Activated CD8-positive, alpha-beta T cell treated with anti-CD3 and anti-CD28 coated beads, Interleukin-2, amount 10 ng/mL, durations not matched to agents 7 days and 5 days (primary cell): ENCODE results near the gene PTPN3. TPM values are rescaled to one million over a fixed set of nuclear protein-coding genes. Genes with fewer than 3 reads are reported as not detected.

Experiments used
- ATAC-seq: fragments of 150-1000 bp; cut with Tn5 transposase; one replicate; pipeline ENCODE4 v1.10.0; 2021; ENCODE audit warnings: moderate library complexity
- CTCF ChIA-PET: fragments of 350-600 bp; sonication (Branson Sonifier 250); formaldehyde crosslinking; loops from one replicate; lab custom pipeline; 2021; ENCODE audit warnings: antibody characterized with exemption; lab: Charles Lee
- POLR2A ChIA-PET: fragments of 350-600 bp; sonication (Branson Sonifier 250); formaldehyde crosslinking; loops from one replicate; lab custom pipeline; 2021; ENCODE audit warnings: antibody characterized with exemption; lab: Charles Lee
- DNase-seq: peaks from one replicate; pipeline ENCODE4 v3.0.0-alpha.2; 2020
- H3K27ac Mint-ChIP-seq: one replicate; pipeline ENCODE4 v1.8.0; 2021; ENCODE audit warnings: mild to moderate bottlenecking, mixed read lengths
- H3K27me3 Mint-ChIP-seq: one replicate; pipeline ENCODE4 v1.8.0; 2021; ENCODE audit warnings: low read depth, mixed read lengths
- H3K36me3 Mint-ChIP-seq: one replicate; pipeline ENCODE4 v1.8.0; 2021; ENCODE audit warnings: low read depth, mixed read lengths
- H3K4me1 Mint-ChIP-seq: one replicate; pipeline ENCODE4 v1.8.0; 2021; ENCODE audit warnings: low read depth, mixed read lengths
- H3K4me3 Mint-ChIP-seq: one replicate; pipeline ENCODE4 v1.8.0; 2021; ENCODE audit warnings: mild to moderate bottlenecking, mixed read lengths
- H3K9me3 Mint-ChIP-seq: one replicate; pipeline ENCODE4 v1.8.0; 2022; ENCODE audit warnings: mixed read lengths; ENCODE audit not compliant: insufficient read depth
- total RNA-seq, 2 experiments: library from RNA; stranded (reverse); gene quantifications; one replicate each; pipeline ENCODE4 v1.2.3, GENCODE V29; 2021

The PTPN3 gene
- total RNA-seq, 2 experiments from 2014 or later: 0.03 TPM; not detected in 1

DNA sequence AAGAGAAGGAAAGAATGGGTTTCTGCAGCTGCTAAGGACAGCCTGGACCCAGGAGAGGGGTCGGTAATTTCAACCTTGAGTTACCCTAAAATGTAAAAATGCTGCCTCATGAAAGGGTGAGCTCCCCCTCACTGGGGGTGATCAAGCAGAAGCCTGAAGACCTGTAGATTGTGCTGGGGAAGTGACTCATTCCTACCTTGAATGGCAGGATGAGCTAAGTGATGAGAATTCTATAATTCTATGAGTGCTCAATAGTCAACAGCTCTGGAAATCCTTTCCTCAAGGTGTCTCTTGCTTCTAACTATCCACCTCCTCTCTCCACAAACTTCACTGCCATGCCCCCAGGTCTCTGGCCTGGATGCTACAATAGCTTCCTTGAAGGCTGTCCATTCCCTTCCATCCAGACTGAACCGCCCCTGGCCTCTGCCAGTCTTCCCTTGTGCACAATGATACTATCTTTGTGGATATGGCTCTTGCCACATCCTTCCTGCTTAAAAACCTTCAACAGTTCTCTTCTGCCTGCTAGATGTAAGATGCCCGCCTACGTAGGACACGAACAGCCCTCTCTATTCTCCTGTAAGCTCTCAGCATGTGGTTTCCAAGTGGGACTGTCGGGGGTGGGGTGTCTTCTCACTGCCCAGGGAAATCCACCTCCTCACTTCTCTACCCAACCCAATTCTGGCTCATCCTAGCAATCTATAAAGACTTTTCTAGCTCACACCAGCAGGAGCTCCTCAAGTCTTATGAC lies 50.6 kb downstream of the PTPN3 start:
- H3K9me3 Mint-ChIP-seq: no peaks in the 10 kb centered on the region
- CTCF ChIA-PET: interaction anchor here (1.0 to 5.7 kb wide), 7 partner anchors 10 to 37 kb away, joined by 3 to 70 read pairs (median 4); no protein-coding TSS in a partner anchor
- DNase-seq (peak; percentile 33), ATAC-seq (peak; percentile 73)
- peaks cover 21% of the 10 kb centered on the region for H3K4me1 Mint-ChIP-seq
- H3K36me3 Mint-ChIP-seq: no peaks in the 10 kb centered on the region
- peaks cover 21% of the 10 kb centered on the region for H3K27me3 Mint-ChIP-seq
- peak overlapping the region; percentile 37 for H3K27ac Mint-ChIP-seq
- POLR2A ChIA-PET: interaction anchor here (1.1 kb wide), 1 partner anchor 30 kb away, joined by 3 read pairs; no protein-coding TSS in a partner anchor
- no peak overlapping the region for H3K4me3 Mint-ChIP-seq

DNA sequence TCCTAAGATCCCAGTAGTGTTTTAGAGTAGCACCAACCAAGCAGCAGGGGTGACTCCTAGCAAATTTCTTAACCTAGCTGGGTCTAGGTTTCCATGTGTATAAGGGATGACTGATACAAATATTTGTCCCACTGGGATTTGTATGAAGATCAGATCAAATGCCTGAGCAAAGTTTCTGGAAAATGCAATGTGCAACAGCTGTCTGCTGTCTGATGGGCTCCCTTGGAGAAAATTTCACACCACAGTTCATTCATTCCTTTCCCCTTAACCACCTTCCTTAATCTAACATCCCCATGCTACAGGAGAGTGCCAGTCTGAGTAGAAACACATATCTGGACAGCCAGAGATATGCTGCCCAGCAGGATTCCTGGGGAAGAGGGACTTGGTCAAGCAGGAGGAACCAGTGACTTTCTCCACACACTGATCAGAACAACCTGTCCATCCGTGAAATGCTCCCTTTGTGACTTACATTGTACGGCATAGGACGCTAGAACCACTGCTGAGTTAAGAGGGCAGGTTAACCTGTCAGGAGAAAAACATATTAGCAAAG lies 53.3 kb downstream of the PTPN3 start:
- H3K9me3 Mint-ChIP-seq: no peaks in the 10 kb centered on the region
- ChIA-PET CTCF (interaction anchor here (6.6 kb wide), 1 partner anchor 23 kb away, joined by 206 read pairs; no protein-coding TSS in a partner anchor), POLR2A (no interaction called here)
- peaks cover 36% of the 10 kb centered on the region for H3K4me1 Mint-ChIP-seq
- H3K27ac Mint-ChIP-seq: no peak overlapping the region
- H3K27me3 Mint-ChIP-seq: peaks cover 15% of the 10 kb centered on the region
- H3K4me3 Mint-ChIP-seq: no peak overlapping the region
- ATAC-seq: no peak
- DNase-seq: no peak
- no peaks in the 10 kb centered on the region for H3K36me3 Mint-ChIP-seq

GRCh38 chr9:109442716-109443115 lies 55.4 kb downstream of the PTPN3 start:
- DNase-seq: no peak

GRCh38 chr9:109441296-109441695 lies 56.8 kb downstream of the PTPN3 start:
- Mint-ChIP-seq H3K36me3 (no peaks in the 10 kb centered on the region), H3K9me3 (no peaks in the 10 kb centered on the region), H3K4me3 (no peak overlapping the region), H3K27ac (no peak overlapping the region), H3K4me1 (peaks cover 24% of the 10 kb centered on the region), H3K27me3 (peaks cover 26% of the 10 kb centered on the region)
- DNase-seq (no peak), ATAC-seq (no peak)
- ChIA-PET POLR2A (interaction anchor here (1.4 to 1.5 kb wide), 2 partner anchors 29 to 30 kb away, joined by 4 to 6 read pairs; no protein-coding TSS in a partner anchor), CTCF (interaction anchor here (1.1 to 6.6 kb wide), 14 partner anchors 9 to 41 kb away, joined by 3 to 206 read pairs (median 8); no protein-coding TSS in a partner anchor)

More at GRCh38 chr9:109442716-109443115, 55.4 kb downstream of the PTPN3 start:
- Mint-ChIP-seq H3K4me3 (no peak overlapping the region), H3K36me3 (no peaks in the 10 kb centered on the region), H3K27ac (no peak overlapping the region), H3K9me3 (no peaks in the 10 kb centered on the region), H3K27me3 (peaks cover 26% of the 10 kb centered on the region), H3K4me1 (peaks cover 35% of the 10 kb centered on the region)
- ChIA-PET POLR2A (no interaction called here), CTCF (interaction anchor here (1.0 to 6.6 kb wide), 3 partner anchors 11 to 25 kb away, joined by 3 to 206 read pairs (median 14); no protein-coding TSS in a partner anchor)
- ATAC-seq: no peak

- ATAC-seq (peak; percentile 95), DNase-seq (peak; percentile 76)
- no peaks in the 10 kb centered on the region for H3K36me3 Mint-ChIP-seq
- H3K4me3 Mint-ChIP-seq: no peak overlapping the region
- H3K27ac Mint-ChIP-seq: no peak overlapping the region
- peaks cover 24% of the 10 kb centered on the region for H3K4me1 Mint-ChIP-seq
- ChIA-PET POLR2A (interaction anchor here (0.8 to 1.5 kb wide), 3 partner anchors 29 to 123 kb away, joined by 4 to 6 read pairs (median 4); no protein-coding TSS in a partner anchor), CTCF (interaction anchor here (0.7 to 6.6 kb wide), 18 partner anchors 9 to 774 kb away, joined by 3 to 206 read pairs (median 8); no protein-coding TSS in a partner anchor)
- no peaks in the 10 kb centered on the region for H3K9me3 Mint-ChIP-seq
- peaks cover 28% of the 10 kb centered on the region for H3K27me3 Mint-ChIP-seq
Observed at GRCh38 chr9:109440797-109441287, 57.3 kb downstream of the PTPN3 start.

- Mint-ChIP-seq H3K27ac (no peak overlapping the region), H3K36me3 (no peaks in the 10 kb centered on the region), H3K4me1 (peaks cover 24% of the 10 kb centered on the region), H3K4me3 (no peak overlapping the region), H3K9me3 (no peaks in the 10 kb centered on the region), H3K27me3 (peaks cover 27% of the 10 kb centered on the region)
- POLR2A ChIA-PET: interaction anchor here (0.8 to 1.5 kb wide), 3 partner anchors 28 to 122 kb away, joined by 4 to 6 read pairs (median 4); no protein-coding TSS in a partner anchor
- DNase-seq (no peak), ATAC-seq (peak; percentile 17)
- CTCF ChIA-PET: interaction anchor here (0.6 to 6.6 kb wide), 20 partner anchors 9 to 775 kb away, joined by 3 to 206 read pairs (median 6); no protein-coding TSS in a partner anchor
Observed at GRCh38 chr9:109440117-109440515, 58.0 kb downstream of the PTPN3 start.

DNA sequence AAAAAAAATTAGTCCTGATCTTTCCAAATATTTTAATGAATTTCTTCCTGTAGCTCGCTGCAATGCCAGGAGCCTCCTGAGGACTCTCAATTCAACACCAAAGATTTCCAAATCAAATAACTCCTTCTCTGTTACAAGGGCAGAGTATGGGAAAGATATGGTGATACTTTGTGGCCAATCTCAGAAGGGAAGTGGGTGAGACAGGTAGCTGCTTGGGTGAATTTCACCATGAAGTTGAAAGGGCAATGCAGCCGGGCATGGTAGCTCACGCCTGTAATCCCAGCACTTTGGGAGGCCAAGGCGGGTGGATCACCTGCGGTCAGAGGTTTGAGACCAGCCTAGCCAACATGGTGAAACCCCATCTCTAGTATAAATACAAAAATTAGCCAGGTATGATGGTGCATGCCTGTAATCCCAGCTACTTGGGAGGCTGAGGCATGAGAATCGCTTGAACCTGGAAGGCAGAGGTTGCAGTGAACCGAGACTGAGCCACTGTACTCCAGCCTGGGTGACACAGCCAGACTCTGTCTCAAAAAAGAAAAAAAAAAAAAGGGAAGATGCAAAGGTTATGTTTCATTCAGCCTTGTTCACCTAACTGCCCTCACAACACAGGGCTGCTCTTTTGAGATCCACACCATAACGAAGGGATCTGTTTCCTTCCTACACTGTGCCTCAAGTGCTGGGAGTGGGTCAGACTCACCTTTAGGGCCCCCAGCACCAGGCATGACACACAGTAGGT lies 58.6 kb downstream of the PTPN3 start:
- no peak for ATAC-seq
- H3K36me3 Mint-ChIP-seq: no peaks in the 10 kb centered on the region

GRCh38 chr9:109437286-109437685 lies 60.8 kb downstream of the PTPN3 start:
- H3K4me1 Mint-ChIP-seq: peaks cover 24% of the 10 kb centered on the region
- ATAC-seq (no peak), DNase-seq (no peak)
- no peaks in the 10 kb centered on the region for H3K36me3 Mint-ChIP-seq
- H3K9me3 Mint-ChIP-seq: no peaks in the 10 kb centered on the region
- H3K27me3 Mint-ChIP-seq: peaks cover 23% of the 10 kb centered on the region
- H3K27ac Mint-ChIP-seq: no peak overlapping the region
- no peak overlapping the region for H3K4me3 Mint-ChIP-seq
- POLR2A ChIA-PET: no interaction called here
- CTCF ChIA-PET: interaction anchor here (1.2 to 1.7 kb wide), 2 partner anchors 31 to 33 kb away, joined by 4 to 6 read pairs; no protein-coding TSS in a partner anchor

More for the DNA sequence above, 58.6 kb downstream of the PTPN3 start:
- Mint-ChIP-seq H3K9me3 (no peaks in the 10 kb centered on the region), H3K27me3 (peaks cover 23% of the 10 kb centered on the region), H3K4me1 (peaks cover 24% of the 10 kb centered on the region), H3K27ac (no peak overlapping the region), H3K4me3 (no peak overlapping the region)
- CTCF ChIA-PET: interaction anchor here (0.6 to 6.6 kb wide), 9 partner anchors 11 to 523 kb away, joined by 3 to 206 read pairs (median 9); no protein-coding TSS in a partner anchor
- POLR2A ChIA-PET: no interaction called here
- DNase-seq: no peak

DNA sequence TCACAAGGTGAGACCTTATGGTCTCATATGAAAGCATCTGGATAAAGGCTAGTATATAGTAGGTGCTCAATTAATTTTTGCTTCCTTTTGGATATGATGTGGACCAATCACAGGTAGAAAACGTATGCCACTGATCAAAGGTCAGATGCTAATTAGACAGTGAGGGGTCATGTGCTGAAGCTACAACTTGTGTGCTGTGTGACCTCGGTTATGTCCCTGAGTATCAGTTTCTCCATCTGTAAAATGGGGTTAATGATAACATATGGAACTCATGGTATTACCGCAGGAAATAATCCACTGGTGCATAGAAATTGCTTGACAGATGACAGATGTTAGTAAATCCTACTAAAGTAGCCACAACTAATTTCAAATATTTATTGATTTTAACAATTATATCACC lies 62.0 kb downstream of the PTPN3 start:
- ChIA-PET POLR2A (no interaction called here), CTCF (interaction anchor here (1.6 kb wide), 2 partner anchors 30 to 34 kb away, joined by 4 to 6 read pairs; no protein-coding TSS in a partner anchor)
- Mint-ChIP-seq H3K4me3 (no peak overlapping the region), H3K4me1 (peaks cover 20% of the 10 kb centered on the region), H3K27ac (no peak overlapping the region), H3K9me3 (no peaks in the 10 kb centered on the region), H3K36me3 (no peaks in the 10 kb centered on the region), H3K27me3 (peaks cover 23% of the 10 kb centered on the region)
- DNase-seq: no peak
- ATAC-seq: no peak

- CTCF ChIA-PET: no interaction called here
- Mint-ChIP-seq H3K4me1 (no peaks in the 10 kb centered on the region), H3K27ac (no peak overlapping the region), H3K36me3 (no peaks in the 10 kb centered on the region), H3K4me3 (no peak overlapping the region), H3K9me3 (no peaks in the 10 kb centered on the region), H3K27me3 (peaks cover 17% of the 10 kb centered on the region)
- POLR2A ChIA-PET: no interaction called here
- DNase-seq (no peak), ATAC-seq (no peak)
Observed at GRCh38 chr9:109433476-109433875, 64.6 kb downstream of the PTPN3 start.

DNA sequence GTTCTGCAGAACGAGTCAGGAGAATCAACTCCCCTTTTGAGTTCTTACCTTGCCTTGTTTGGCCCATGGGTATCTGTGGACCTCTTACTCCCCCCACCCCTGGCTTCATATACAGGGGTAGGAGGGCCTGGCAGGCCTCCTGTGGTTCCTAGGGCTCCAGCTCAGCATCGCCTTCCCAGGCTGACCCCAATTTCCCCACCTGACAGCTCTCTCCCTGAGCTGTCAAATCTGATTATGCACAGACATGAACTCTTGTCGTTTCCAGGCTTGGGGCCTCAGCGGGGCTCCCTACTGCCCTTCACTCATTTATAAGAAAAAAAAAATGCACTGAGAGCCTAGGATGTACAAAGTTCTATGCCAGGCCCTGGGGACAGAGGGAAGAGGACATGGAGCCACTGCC lies 67.9 kb downstream of the PTPN3 start:
- Mint-ChIP-seq H3K36me3 (no peaks in the 10 kb centered on the region), H3K4me3 (no peak overlapping the region), H3K4me1 (no peaks in the 10 kb centered on the region), H3K27ac (no peak overlapping the region), H3K9me3 (no peaks in the 10 kb centered on the region), H3K27me3 (peaks cover 15% of the 10 kb centered on the region)
- CTCF ChIA-PET: interaction anchor here (1.0 to 2.9 kb wide), 2 partner anchors 11 to 40 kb away, joined by 3 to 14 read pairs; no protein-coding TSS in a partner anchor
- ATAC-seq (no peak), DNase-seq (no peak)
- POLR2A ChIA-PET: no interaction called here
